ENCODE results near the gene ITPR1.

Gene ITPR1

DNA sequence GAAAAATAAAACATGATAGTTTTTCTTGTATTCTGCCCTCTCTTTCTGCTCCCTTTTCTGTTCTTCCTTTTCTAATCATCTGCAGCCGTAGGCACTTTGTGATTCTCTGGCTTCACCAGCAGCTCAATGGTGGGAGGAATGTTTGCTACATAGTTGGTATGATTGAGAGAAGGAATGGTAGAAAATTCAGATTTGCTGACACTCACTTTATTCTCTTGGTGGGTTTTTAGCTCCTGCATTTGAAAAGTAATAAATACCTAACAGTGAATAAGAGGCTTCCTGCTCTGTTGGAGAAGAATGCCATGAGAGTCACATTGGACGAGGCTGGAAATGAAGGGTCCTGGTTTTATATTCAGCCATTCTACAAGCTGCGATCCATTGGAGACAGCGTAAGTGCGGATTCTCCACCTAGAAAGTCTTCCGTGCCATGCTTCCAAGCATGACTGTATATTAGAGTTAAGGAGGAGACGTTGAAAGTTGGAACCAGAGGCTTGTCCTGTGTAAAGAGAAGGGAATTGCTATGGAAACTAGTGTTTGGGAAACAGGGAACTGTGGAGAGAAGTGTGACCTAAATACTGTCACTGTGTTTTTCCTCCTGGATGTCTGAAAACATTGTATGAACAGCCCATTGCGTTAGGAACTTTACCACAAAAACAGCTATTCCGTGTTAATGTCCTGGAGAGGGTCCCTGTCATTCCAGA is 148.9 kb downstream of the ITPR1 start:
- no peak for DNase-seq (ENCODE audit: low read depth in 2 of 2)

DNA sequence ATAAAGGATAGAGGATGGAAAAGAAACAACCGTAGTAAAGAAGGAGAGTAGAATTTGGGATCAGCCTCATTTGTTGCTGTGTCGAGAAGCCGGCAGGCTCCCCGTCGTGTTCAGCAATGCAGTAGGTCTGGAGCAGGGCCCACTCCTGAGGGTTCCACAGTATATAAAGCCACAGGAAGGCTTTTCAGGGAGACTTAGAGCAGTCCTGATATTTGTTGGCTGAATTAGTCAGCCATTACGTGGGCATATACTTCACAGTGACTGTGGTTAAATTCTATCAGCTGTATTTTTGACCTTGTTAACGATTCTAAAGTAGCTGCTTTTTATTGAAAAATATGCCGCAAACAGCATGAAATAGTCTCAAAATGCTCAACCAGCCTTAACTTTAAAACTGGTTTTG is 149.5 kb downstream of the ITPR1 start:
- no peak for DNase-seq (ENCODE audit: low read depth in 2 of 2)

DNA sequence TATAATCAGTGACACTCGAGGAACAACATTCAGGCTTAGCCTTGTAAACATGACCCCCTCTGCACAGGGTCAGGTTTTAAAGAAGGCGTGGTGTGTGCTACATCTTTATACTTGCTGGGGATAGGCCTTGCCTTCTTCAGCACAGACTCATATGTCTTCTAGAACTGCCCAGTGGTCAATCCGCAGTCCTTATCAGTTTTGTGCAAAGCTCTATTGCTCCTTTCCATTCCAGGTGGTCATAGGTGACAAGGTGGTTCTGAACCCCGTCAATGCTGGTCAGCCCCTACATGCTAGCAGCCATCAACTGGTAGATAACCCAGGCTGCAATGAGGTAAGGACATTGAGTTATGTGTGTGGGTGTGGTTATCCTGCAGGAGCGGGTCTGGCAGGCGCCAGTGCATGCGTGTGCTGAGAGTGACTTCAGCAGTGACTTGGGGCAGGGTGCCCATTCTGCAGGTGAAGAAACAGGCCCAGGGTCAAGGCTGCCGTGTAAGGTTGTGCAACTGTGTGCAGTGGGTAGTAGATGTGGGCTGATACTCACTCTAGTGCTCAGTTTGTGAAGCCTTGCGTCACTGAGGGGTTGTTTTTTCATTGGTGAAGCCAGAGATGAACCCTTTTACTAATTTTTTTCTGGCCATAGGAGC is 150.9 kb downstream of the ITPR1 start:
- no peak for DNase-seq (ENCODE audit: low read depth in 2 of 2)

DNA sequence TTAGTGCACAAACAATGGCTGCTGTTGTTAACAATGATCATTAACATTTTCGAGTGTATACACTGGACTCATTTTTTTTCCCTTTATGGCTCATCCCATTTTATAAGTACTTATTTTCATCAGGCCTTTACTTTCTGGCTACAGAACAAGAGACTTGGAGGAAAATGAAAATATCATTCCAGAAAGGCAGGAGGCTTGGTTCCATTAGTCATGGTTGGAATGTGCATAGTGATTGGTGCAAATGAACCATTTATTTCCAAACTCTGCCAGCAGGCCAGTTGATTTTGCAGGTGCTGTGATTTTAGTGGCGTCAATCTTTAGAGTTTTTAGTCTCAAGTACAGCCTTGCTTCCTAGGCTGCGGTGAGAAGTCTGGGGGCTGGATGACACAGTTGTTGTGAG is 151.8 kb downstream of the ITPR1 start:
- no peak for DNase-seq (ENCODE audit: low read depth in 2 of 2)

DNA sequence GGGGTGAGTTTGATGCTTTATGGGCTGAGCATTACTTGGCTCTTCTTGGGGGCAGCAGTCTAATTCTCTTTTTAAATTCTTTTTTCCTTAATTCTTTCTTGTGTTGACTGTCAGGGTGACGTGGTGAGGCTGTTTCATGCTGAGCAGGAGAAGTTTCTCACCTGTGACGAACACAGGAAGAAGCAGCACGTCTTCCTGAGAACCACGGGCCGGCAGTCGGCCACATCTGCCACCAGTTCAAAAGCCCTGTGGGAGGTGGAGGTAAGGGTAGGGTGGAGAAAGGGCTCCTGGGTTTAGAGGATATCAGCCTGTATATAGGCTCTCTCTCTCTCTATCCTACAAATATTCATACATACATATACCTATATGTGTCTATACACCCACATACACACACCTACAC is 152.3 kb downstream of the ITPR1 start:
- no peak for DNase-seq (ENCODE audit: low read depth in 2 of 2)

DNA sequence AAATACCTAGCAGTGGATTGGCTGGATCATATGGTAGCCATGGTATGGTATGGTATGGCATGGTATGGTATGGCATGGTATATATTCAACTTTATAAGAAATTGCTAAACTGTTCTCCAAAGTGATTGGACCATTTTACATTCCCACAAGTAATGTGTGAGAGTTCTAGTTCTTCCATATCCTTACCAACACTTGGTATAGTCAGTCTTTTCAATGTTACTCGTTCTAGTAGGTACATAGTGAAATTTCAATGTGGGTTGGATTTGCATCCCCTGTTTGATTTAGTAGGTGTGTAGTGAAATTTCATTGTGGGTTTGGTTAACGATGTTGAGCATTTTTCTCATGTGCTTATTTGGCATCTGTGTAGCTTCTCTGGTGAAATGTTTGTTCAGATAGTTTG is 154.3 kb downstream of the ITPR1 start:
- DNase-seq (ENCODE audit: low read depth in 2 of 2): no peak

DNA sequence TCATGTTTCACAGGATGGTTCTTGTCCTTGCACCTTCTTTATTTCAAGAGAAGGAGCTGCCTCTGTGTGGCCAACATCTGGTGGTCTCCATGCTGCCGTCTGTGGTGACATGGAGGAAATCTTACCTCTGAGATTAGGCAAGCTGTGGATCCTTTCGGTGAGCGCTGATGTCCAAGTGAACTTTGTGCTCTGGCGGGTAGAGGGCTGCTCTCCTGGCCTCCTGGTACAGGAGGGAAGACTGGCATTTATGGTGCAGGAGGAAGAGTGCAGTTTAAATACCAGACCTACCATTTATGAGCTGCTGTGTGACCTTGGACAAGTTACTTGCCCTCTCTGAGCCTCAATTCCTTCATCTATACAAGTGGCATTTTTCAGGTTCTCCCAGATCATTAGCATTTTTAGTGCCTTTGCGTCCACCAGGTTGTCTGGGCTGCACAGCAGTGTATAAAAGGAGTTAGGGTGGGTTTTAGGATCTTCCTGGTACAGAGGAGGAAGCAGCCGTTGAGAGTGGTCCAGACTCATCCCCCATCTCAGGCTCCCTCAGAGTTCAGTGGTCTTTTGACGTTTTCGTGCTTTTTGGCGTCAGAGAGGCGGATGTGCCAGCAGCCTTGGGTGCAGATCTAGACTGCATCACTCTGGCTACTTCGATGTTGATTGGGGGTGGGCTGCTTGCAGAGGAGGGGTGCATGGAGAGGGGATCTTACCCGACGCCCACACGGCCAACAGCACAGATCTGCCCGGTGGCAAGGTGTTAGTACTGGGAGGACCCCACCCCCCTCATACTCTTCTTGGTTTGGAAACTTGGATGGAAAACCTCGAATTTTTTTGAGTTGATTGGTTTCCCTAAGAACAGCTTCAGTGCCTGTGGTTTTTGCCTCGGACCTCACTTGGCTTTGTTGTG is 162.2 kb downstream of the ITPR1 start:
- no peak for DNase-seq (ENCODE audit: low read depth in 2 of 2)

GRCh38 chr3:4656059-4656458 is 162.9 kb downstream of the ITPR1 start:
- no peak for DNase-seq (ENCODE audit: low read depth in 2 of 2)

- DNase-seq (ENCODE audit: low read depth in 2 of 2): no peak
Measured at GRCh38 chr3:4656626-4657328, 163.6 kb downstream of the ITPR1 start.

DNA sequence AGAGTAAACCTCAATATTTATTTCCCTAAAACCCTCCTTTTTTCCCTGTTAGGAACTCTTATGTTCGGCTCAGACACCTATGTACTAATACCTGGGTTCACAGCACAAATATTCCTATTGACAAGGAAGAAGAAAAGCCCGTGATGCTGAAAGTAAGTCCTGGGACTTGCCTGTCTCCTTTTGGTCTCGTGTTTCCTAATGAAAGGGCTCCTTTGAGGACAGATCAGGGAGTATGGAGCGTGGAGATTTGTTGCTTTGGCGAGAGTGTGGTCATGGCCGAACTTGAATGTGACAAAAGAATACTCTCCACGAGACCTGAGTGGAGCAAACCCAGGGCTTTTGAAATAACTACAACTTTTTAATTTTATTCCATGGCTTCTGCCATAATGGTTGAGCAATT is 167.8 kb downstream of the ITPR1 start:
- DNase-seq (ENCODE audit: low read depth in 2 of 2): no peak

DNA sequence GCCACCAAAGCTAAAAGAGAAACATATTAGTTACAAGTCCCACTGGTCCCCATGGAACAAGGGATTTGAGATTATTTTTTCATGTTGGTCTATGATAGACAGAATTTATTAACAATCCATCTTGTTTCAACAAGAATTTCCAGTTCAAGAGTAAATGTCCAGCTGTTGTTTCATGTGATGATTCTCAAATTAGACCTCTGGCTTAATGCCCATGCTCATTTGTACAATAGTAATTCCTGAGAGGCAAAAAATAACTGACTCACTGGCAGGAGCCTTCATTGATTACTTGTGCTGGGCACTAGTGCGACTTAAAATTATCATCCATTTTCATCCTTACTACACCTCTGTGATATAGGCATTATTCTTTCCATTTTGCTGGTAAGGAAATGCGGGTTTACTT is 171.3 kb downstream of the ITPR1 start:
- no peak for DNase-seq (ENCODE audit: low read depth in 2 of 2)

DNA sequence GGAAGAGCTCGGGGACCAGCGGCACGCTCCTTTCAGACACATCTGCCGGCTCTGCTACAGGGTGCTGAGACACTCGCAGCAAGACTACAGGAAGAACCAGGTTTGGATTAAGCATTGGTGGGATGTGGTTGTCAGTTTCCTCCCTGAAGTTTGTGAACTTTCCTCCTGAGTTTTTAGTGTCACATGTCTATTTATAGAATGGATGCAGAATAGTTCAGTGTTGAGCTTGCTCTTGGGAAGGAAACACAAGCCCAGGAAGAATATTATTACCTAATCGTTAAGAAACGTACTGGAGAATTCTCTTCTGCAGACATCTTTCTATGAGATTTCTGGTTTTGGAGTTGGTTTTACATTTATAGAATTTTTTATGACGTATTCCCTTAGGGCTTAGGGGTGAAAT is 172.0 kb downstream of the ITPR1 start:
- no peak for DNase-seq (ENCODE audit: low read depth in 2 of 2)

DNA sequence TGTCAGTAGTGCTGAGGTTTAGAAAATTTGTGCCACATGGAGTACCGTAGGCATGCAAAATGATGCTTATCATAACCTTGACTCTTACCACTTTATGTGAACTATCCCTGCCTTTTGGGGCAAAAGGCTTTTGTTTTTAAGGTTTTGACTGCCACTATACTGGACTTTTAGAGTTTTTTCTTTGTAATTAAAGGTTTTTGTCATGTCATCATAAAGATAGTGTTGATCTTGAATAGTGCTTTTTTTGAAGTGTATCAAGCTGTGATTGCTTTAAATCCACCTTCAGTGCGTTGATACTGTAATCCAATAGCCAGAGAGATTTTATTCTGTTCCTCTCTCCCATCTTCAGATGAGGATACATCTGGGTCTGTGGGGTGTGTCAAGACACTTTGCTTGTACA is 172.9 kb downstream of the ITPR1 start:
- DNase-seq (ENCODE audit: low read depth in 2 of 2): no peak

GRCh38 chr3:4670352-4670751 is 177.2 kb downstream of the ITPR1 start:
- DNase-seq (ENCODE audit: low read depth in 2 of 2): no peak

DNA sequence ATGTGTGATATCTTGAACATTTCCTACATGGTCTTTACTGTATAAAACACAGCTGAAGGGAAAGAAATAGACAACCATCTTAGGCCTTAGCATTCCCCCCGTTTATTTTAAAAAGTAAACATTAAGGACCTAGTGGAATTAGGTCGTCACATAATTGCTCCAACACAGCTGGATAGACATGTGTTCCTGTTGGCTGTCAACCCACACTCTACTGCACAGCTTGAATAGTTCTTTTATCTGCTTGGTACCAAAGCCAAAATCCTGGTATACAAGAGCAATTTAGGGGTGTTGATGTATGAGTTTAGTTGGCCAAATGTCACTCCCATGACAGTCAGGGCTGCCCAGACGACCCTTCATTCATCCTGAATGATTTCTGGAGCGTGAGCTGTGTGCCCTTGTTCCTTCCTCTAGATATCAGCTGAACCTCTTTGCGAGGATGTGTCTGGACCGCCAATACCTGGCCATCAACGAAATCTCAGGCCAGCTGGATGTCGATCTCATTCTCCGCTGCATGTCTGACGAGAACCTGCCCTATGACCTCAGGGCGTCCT is 179.7 kb downstream of the ITPR1 start:
- DNase-seq (ENCODE audit: low read depth in 2 of 2): no peak

DNA sequence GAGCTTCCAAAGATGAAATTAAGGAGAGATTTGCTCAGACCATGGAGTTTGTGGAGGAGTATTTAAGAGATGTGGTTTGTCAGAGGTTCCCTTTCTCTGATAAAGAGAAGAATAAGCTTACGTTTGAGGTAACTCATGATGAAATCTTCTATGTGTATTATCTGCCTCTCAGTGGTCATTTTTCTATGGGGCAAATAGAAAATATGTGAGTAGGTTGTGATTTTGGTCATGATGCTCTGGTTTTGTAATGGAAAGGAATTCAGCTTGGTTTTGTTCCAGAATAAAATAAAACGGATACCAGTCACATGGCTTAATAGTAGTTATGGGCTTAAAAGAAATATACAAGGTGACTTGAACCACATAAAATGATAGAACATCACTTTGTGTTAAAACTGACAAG is 181.1 kb downstream of the ITPR1 start:
- no peak for DNase-seq (ENCODE audit: low read depth in 2 of 2)

GRCh38 chr3:4675704-4676103 is 182.6 kb downstream of the ITPR1 start:
- no peak for DNase-seq (ENCODE audit: low read depth in 2 of 2)

DNA sequence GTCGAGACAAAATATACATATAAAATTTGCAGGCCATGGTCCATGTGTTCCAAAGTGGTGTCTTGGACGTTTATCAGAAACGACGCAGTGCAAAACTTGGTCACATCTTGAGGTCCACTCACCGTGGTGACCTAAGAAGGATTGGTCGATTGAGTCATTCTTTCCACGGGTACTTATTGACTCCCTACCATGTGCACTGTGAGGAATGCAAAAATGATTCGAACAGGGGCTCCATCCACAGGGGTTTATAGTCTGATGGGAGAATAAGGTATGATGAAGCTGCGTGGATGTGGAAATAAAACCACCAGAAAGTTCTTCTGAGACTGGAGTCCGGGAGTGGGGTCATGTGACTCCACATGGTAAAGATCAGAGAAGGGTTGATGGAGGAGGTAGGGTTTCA is 185.2 kb downstream of the ITPR1 start:
- no peak for DNase-seq (ENCODE audit: low read depth in 2 of 2)

GRCh38 chr3:4680227-4680691 is 187.1 kb downstream of the ITPR1 start:
- DNase-seq (ENCODE audit: low read depth in 2 of 2): no peak

DNA sequence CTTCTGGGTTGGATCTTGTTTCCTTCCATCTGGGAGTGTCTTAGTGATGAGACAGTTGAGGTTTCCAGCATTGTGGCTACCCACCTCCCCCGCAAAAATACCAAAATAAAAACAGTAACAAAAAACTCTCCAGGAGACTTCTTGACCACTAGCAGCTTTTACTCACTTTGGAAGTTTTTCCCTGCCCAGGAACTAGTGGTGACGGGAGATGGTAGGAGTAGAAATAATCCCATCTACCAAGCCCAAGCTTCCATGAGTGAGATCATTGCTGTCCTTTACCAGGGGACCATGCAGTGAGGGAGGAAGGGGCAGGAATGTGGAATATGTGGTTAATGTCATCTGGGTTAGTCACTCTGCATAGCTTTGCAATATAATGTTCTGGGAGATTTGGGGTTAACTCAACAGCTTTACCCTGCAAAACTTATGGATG is 187.7 kb downstream of the ITPR1 start:
- DNase-seq (ENCODE audit: low read depth in 2 of 2): no peak

DNA sequence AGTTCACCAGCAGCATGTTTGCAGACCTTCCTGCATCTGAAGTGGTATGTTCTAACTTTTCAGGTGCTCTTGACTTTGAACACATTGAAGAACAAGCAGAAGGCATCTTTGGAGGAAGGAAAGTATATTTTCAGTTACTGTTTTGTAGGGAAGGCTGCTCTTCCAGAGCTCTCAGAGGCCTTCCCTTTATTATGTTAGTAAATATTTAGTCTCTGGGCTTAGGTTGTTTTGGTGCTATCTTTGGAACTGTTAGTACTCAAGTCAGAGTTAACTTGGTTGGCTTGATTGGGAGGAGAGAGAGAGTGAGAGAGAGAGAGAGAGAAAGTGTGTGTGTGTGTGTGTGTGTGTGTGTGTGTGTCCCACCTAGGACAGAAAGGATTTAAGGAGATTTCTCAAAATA is 188.2 kb downstream of the ITPR1 start:
- no peak for DNase-seq (ENCODE audit: low read depth in 2 of 2)

GRCh38 chr3:4684117-4684516 is 191.0 kb downstream of the ITPR1 start:
- no peak for DNase-seq (ENCODE audit: low read depth in 2 of 2)
